HG02973 (cell line): Measurements from ENCODE around the gene SWT1.
A peak's percentile ranks its signal among the peaks of the same experiment; 100 is the strongest.

ENCODE experiments used
- ATAC-seq: cut with Tn5 transposase; IDR thresholded peaks from one replicate; pipeline ENCODE4 v1.9.1; 2021; ENCODE audit warnings: moderate library complexity; ENCODE audit not compliant: unreplicated experiment

SWT1 gene

GRCh38 chr1:185156854-185157598 lies at the start of gene SWT1, which contains the start of gene TRMT1L:
Gene SWT1, plus strand, starts transcription at chr1:185157167. Its CDS starts 3,675 bp downstream, at chr1:185160842.
Gene TRMT1L, minus strand, starts transcription at chr1:185156953. Its CDS starts 241 bp downstream, at chr1:185156712.
- peak; percentile 91 for ATAC-seq

- ATAC-seq, result no peak
These were observed 48.6 kb upstream of the SWT1 start for GRCh38 chr1:185108321-185108720.

GRCh38 chr1:185110145-185110544 lies 46.8 kb upstream of the SWT1 start:
- no peak for ATAC-seq

- ATAC-seq, result no peak
These were observed 45.1 kb upstream of the SWT1 start for GRCh38 chr1:185111873-185112272.

- no peak for ATAC-seq
These were observed 44.6 kb upstream of the SWT1 start for GRCh38 chr1:185112356-185112755.

- ATAC-seq, result no peak
These were observed 27.3 kb upstream of the SWT1 start for GRCh38 chr1:185129708-185130107.

- ATAC-seq, result no peak
These were observed 24.4 kb upstream of the SWT1 start for GRCh38 chr1:185132534-185132933.

GRCh38 chr1:185137896-185138545 lies 18.9 kb upstream of the SWT1 start:
- ATAC-seq, result no peak

- no peak for ATAC-seq
These were observed 17.7 kb upstream of the SWT1 start for GRCh38 chr1:185139246-185139645.

- ATAC-seq, result no peak
These were observed 12.7 kb upstream of the SWT1 start for GRCh38 chr1:185144233-185144632.

- ATAC-seq, result no peak
These were observed 5.8 kb upstream of the SWT1 start for GRCh38 chr1:185151215-185151614.

GRCh38 chr1:185152187-185152767 lies 4.7 kb upstream of the SWT1 start:
- ATAC-seq, result no peak

GRCh38 chr1:185154912-185155513 lies 2.0 kb upstream of the SWT1 start:
- ATAC-seq, result no peak

- ATAC-seq, result no peak
These were observed 1.2 kb upstream of the SWT1 start for GRCh38 chr1:185155600-185156287.

GRCh38 chr1:185156288-185156853 lies 596 bp upstream of the SWT1 start:
- ATAC-seq, result peak; percentile 18

- ATAC-seq, result no peak
These were observed 839 bp downstream of the SWT1 start for GRCh38 chr1:185157599-185158412.

- ATAC-seq, result no peak
These were observed 1.8 kb downstream of the SWT1 start for GRCh38 chr1:185158800-185159199.

- ATAC-seq, result no peak
These were observed 3.0 kb downstream of the SWT1 start for GRCh38 chr1:185159966-185160365.

- no peak for ATAC-seq
These were observed 5.5 kb downstream of the SWT1 start for GRCh38 chr1:185162491-185162890.

GRCh38 chr1:185166106-185166505 lies 9.1 kb downstream of the SWT1 start:
- no peak for ATAC-seq
